SH-SY5Y (cell line): Measurements from ENCODE around the gene SDK1.

Source experiments
- GATA2 ChIP-seq: IDR thresholded peaks from 2 replicates; pipeline ENCODE4 v1.6.1; 2011; ENCODE audit warnings: mild to moderate bottlenecking, low read depth, low read length
- GATA3 ChIP-seq: IDR thresholded peaks from 2 replicates; pipeline ENCODE4 v1.6.1; 2011; ENCODE audit warnings: low read depth, mild to moderate bottlenecking, low read length, moderate library complexity

DNA sequence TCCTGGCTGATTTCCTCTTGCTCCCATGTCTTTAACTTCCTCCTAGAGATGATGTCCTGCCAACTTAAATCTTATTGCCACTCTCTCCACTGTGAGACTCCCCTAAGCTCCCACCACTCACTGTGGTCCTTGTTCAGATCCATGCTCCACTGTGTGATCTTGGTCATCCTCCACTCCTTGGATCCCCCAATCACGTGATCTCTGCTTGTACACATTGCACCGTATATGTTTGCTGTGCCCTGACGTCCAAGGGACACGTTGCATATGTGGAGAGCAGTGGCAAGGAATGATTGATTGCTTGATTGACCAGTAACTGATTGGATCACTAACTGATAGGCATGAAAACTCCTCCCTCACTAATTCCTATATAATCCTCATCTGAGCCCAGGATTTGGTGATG is 395.1 kb downstream of the SDK1 start:
- TF ChIP-seq GATA2 = no peak
- no peak for TF ChIP-seq GATA3
